GM12891 (cell line): Measurements from ENCODE around the gene KLHL30.

ENCODE experiments used
- POLR2A ChIP-seq: IDR thresholded peaks from 2 replicates; pipeline ENCODE4 v1.6.1; 2011; ENCODE audit warnings: low read depth, low read length, control low read depth
- POLR2AphosphoS5 ChIP-seq: IDR thresholded peaks from 2 replicates; pipeline ENCODE4 v1.6.1; 2011; ENCODE audit warnings: low read depth, low read length, control low read depth
- SPI1 ChIP-seq: IDR thresholded peaks from 2 replicates; pipeline ENCODE4 v1.6.1; 2011; ENCODE audit warnings: low read depth, low read length, control low read depth
- TAF1 ChIP-seq: IDR thresholded peaks from 2 replicates; pipeline ENCODE4 v1.6.1; 2011; ENCODE audit warnings: low read depth, low read length, control low read depth

- no peak for TF ChIP-seq POLR2A
- no peak for TF ChIP-seq TAF1
- no peak for TF ChIP-seq SPI1
- TF ChIP-seq POLR2AphosphoS5, result no peak
Measured at GRCh38 chr2:238150686-238151085, 12.2 kb downstream of the KLHL30 start.
